Vagina (tissue), 2 donors: ENCODE measurements around the gene DCUN1D2.

ENCODE experiments used
- CTCF ChIP-seq, 3 experiments: fragments of 450-650 bp in 2 of 3; fragments of 200-600 bp in 1 of 3; sonication (generic) in 1 of 3; IDR thresholded peaks; one replicate each; pipeline ENCODE4 v1.5.1; 2017 to 2019; ENCODE audit warnings: antibody characterized with exemption in 3 of 3, mild to moderate bottlenecking in 2 of 3, moderate library complexity in 2 of 3
- POLR2A ChIP-seq, 2 donors: fragments of 450-650 bp; IDR thresholded peaks; one replicate each; pipeline ENCODE4 v1.6.1; 2017; ENCODE audit warnings: antibody characterized with exemption in 2 of 2, mild to moderate bottlenecking in 2 of 2, moderate library complexity in 2 of 2
- POLR2AphosphoS5 ChIP-seq, 2 donors: sonication (generic); formaldehyde crosslinking; IDR thresholded peaks; one replicate each; pipeline ENCODE4 v1.9.0; 2017; ENCODE audit warnings: antibody characterized with exemption in 2 of 2, mild to moderate bottlenecking in 2 of 2, low read depth in 1 of 2; ENCODE audit not compliant: insufficient read depth in 1 of 2

GRCh38 chr13:113407531-113408393, 82.7 kb downstream of the DCUN1D2 start:
- TF ChIP-seq CTCF (IDR thresholded peaks at IDR 0.05) (no peak), POLR2AphosphoS5 (IDR thresholded peaks at IDR 0.05; ENCODE audit: insufficient read depth in 1 of 2, low read depth in 1 of 2) (no peak), POLR2A (IDR thresholded peaks at IDR 0.05) (no peak)
